Astrocyte (in vitro differentiated cells and primary cell): ENCODE results near the gene ADAMTS13. TPM values are rescaled to one million over a fixed set of nuclear protein-coding genes. Genes with fewer than 3 reads are reported as not detected.

Source experiments
- DNase-seq: peaks from one replicate; pipeline ENCODE4 v3.0.0-alpha.2; 2010; ENCODE audit warnings: low read depth
- FAIRE-seq: peaks from 2 replicates; lab custom pipeline; 2011; peaks lifted over from hg19 to GRCh38; lab: Jason Lieb, UNC
- H2AFZ ChIP-seq: 2 replicates; pipeline ENCODE4 v1.6.0; 2012; ENCODE audit warnings: low read depth, low read length, inconsistent platforms
- H3K27ac ChIP-seq: 2 replicates; pipeline ENCODE4 v1.5.1; 2011; ENCODE audit warnings: low read depth, low read length, inconsistent platforms
- H3K27me3 ChIP-seq: 2 replicates; pipeline ENCODE4 v1.6.0; 2011; ENCODE audit warnings: low read length, inconsistent platforms; ENCODE audit not compliant: insufficient read depth
- H3K36me3 ChIP-seq: 2 replicates; pipeline ENCODE4 v1.5.1; 2011; ENCODE audit warnings: low read length, inconsistent platforms; ENCODE audit not compliant: insufficient read depth
- H3K4me1 ChIP-seq: 2 replicates; pipeline ENCODE4 v1.5.1; 2011; ENCODE audit warnings: low read length, inconsistent platforms; ENCODE audit not compliant: insufficient read depth
- H3K4me2 ChIP-seq: 2 replicates; pipeline ENCODE4 v1.6.0; 2012; ENCODE audit warnings: low read length, inconsistent platforms
- H3K4me3 ChIP-seq: 2 replicates; pipeline ENCODE4 v1.5.1; 2011; ENCODE audit warnings: low read depth, mild to moderate bottlenecking, low read length, inconsistent platforms; ENCODE audit not compliant: insufficient read depth
- H3K79me2 ChIP-seq: 2 replicates; pipeline ENCODE4 v1.6.0; 2012; ENCODE audit warnings: mild to moderate bottlenecking, low read length, inconsistent platforms; ENCODE audit not compliant: insufficient read depth
- H3K9ac ChIP-seq: 2 replicates; pipeline ENCODE4 v1.6.0; 2012; ENCODE audit warnings: mild to moderate bottlenecking, low read length, inconsistent platforms
- H3K9me3 ChIP-seq: 2 replicates; pipeline ENCODE4 v1.5.1; 2012; ENCODE audit warnings: low read depth, mild to moderate bottlenecking, low read length, inconsistent platforms; ENCODE audit not compliant: insufficient read depth
- H4K20me1 ChIP-seq: 2 replicates; pipeline ENCODE4 v1.6.0; 2012; ENCODE audit warnings: low read length, inconsistent platforms; ENCODE audit not compliant: insufficient read depth
- H3K27ac Mint-ChIP-seq: one replicate; pipeline ENCODE4 v1.8.0; 2021; ENCODE audit warnings: mild to moderate bottlenecking, mixed read lengths; ENCODE audit not compliant: unreplicated experiment
- H3K27me3 Mint-ChIP-seq: one replicate; pipeline ENCODE4 v1.8.0; 2021; ENCODE audit warnings: low read depth, mixed read lengths; ENCODE audit not compliant: unreplicated experiment
- H3K36me3 Mint-ChIP-seq: one replicate; pipeline ENCODE4 v1.8.0; 2021; ENCODE audit warnings: low read depth, mixed read lengths; ENCODE audit not compliant: unreplicated experiment
- H3K4me1 Mint-ChIP-seq: one replicate; pipeline ENCODE4 v1.8.0; 2021; ENCODE audit warnings: low read depth, mixed read lengths; ENCODE audit not compliant: unreplicated experiment
- H3K4me3 Mint-ChIP-seq: one replicate; pipeline ENCODE4 v1.8.0; 2021; ENCODE audit warnings: mild to moderate bottlenecking, moderate library complexity, mixed read lengths; ENCODE audit not compliant: unreplicated experiment
- H3K9me3 Mint-ChIP-seq: one replicate; pipeline ENCODE4 v1.8.0; 2021; ENCODE audit warnings: mild to moderate bottlenecking, mixed read lengths; ENCODE audit not compliant: unreplicated experiment
- CTCF ChIP-seq: IDR thresholded peaks from 2 replicates; pipeline ENCODE4 v1.5.1; 2011; ENCODE audit warnings: low read depth, mild to moderate bottlenecking, inconsistent platforms, low read length, moderate library complexity; ENCODE audit not compliant: insufficient read depth
- EZH2 ChIP-seq: IDR thresholded peaks from 2 replicates; pipeline ENCODE4 v1.6.1; 2012; ENCODE audit warnings: mild to moderate bottlenecking, low read length, inconsistent platforms; ENCODE audit not compliant: insufficient read depth
- total RNA-seq: library from RNA; stranded (reverse); gene quantifications from 2 replicates; pipeline ENCODE4 v1.2.1, GENCODE V29; 2021

Gene ADAMTS13
- total RNA-seq, 1 donor from 2014 or later: 5.6 TPM

- no peaks in the 10 kb centered on the region for H3K9me3 ChIP-seq
- no peaks in the 10 kb centered on the region for H4K20me1 ChIP-seq
- H2AFZ ChIP-seq: no peak overlapping the region
- H3K4me3 Mint-ChIP-seq: no peak overlapping the region
- H3K9ac ChIP-seq: no peak overlapping the region
- no peaks in the 10 kb centered on the region for H3K36me3 ChIP-seq
- no peaks in the 10 kb centered on the region for H3K27me3 ChIP-seq
- no peak overlapping the region for H3K27ac Mint-ChIP-seq
- H3K79me2 ChIP-seq: no peaks in the 10 kb centered on the region
- peaks cover 6% of the 10 kb centered on the region for H3K36me3 Mint-ChIP-seq
- H3K9me3 Mint-ChIP-seq: no peaks in the 10 kb centered on the region
- no peaks in the 10 kb centered on the region for H3K4me1 ChIP-seq
- no peak for FAIRE-seq
- no peak overlapping the region for H3K4me3 ChIP-seq
- no peaks in the 10 kb centered on the region for H3K4me1 Mint-ChIP-seq
- no peak overlapping the region for H3K4me2 ChIP-seq
- TF ChIP-seq EZH2 (no peak), CTCF (no peak)
- DNase-seq: no peak
- peaks cover 32% of the 10 kb centered on the region for H3K27me3 Mint-ChIP-seq
- H3K27ac ChIP-seq: no peak overlapping the region
Measured at GRCh38 chr9:133439337-133439736, 17.2 kb downstream of the ADAMTS13 start.

- Mint-ChIP-seq H3K9me3 (no peaks in the 10 kb centered on the region), H3K27me3 (peaks cover 38% of the 10 kb centered on the region), H3K4me3 (peak overlapping the region; percentile 66), H3K27ac (no peak overlapping the region), H3K36me3 (peaks cover 6% of the 10 kb centered on the region), H3K4me1 (no peaks in the 10 kb centered on the region)
- no peak overlapping the region for H3K9ac ChIP-seq
- H3K4me1 ChIP-seq: no peaks in the 10 kb centered on the region
- no peak for DNase-seq
- no peaks in the 10 kb centered on the region for H4K20me1 ChIP-seq
- H3K27ac ChIP-seq: no peak overlapping the region
- no peak for FAIRE-seq
- no peak for TF ChIP-seq EZH2
- no peak for TF ChIP-seq CTCF
- H2AFZ ChIP-seq: no peak overlapping the region
- no peaks in the 10 kb centered on the region for H3K27me3 ChIP-seq
- H3K36me3 ChIP-seq: no peaks in the 10 kb centered on the region
- H3K4me2 ChIP-seq: no peak overlapping the region
- no peak overlapping the region for H3K4me3 ChIP-seq
- H3K9me3 ChIP-seq: no peaks in the 10 kb centered on the region
- no peaks in the 10 kb centered on the region for H3K79me2 ChIP-seq
Measured at GRCh38 chr9:133440874-133441273, 18.7 kb downstream of the ADAMTS13 start.

GRCh38 chr9:133441571-133441970 is 19.4 kb downstream of the ADAMTS13 start:
- Histone ChIP-seq H3K9me3 (no peaks in the 10 kb centered on the region), H3K4me3 (no peak overlapping the region), H3K27me3 (peaks cover 5% of the 10 kb centered on the region), H3K79me2 (no peaks in the 10 kb centered on the region), H3K36me3 (no peaks in the 10 kb centered on the region), H4K20me1 (no peaks in the 10 kb centered on the region), H2AFZ (no peak overlapping the region), H3K4me2 (no peak overlapping the region), H3K27ac (no peak overlapping the region), H3K4me1 (no peaks in the 10 kb centered on the region), H3K9ac (no peak overlapping the region)
- Mint-ChIP-seq H3K27ac (no peak overlapping the region), H3K9me3 (no peaks in the 10 kb centered on the region), H3K4me1 (no peaks in the 10 kb centered on the region), H3K36me3 (peaks cover 6% of the 10 kb centered on the region), H3K27me3 (peaks cover 43% of the 10 kb centered on the region), H3K4me3 (peak overlapping the region; percentile 54)
- no peak for DNase-seq
- TF ChIP-seq CTCF (no peak), EZH2 (no peak)
- no peak for FAIRE-seq
